Endothelial cell of umbilical vein (primary cell): ENCODE measurements around the gene DBP. TPM values are rescaled to one million over a fixed set of nuclear protein-coding genes. Genes with fewer than 3 reads are reported as not detected.
A peak's percentile ranks its signal among the peaks of the same experiment; 100 is the strongest.

Experiments
- BruUV-seq: library from RNA; stranded (reverse); fragments of 400-500 nt; replicated peaks from 2 replicates; lab custom pipeline; 2021; lab: Mats Ljungman, UMichigan
- CTCF ChIA-PET: fragments of 300-600, 350-600 bp; sonication (Branson Sonifier 250); formaldehyde crosslinking; loops from one replicate; lab custom pipeline; 2021; ENCODE audit warnings: antibody characterized with exemption, inconsistent platforms; lab: Charles Lee
- POLR2A ChIA-PET: fragments of 300-600, 350-600 bp; sonication (Branson Sonifier 250); formaldehyde crosslinking; loops from one replicate; lab custom pipeline; 2021; ENCODE audit warnings: antibody characterized with exemption, inconsistent platforms; lab: Charles Lee
- DNase-seq: peaks from one replicate; pipeline ENCODE4 v3.0.0-alpha.2; 2011; ENCODE audit warnings: low read depth, low spot score
- FAIRE-seq: peaks from 2 replicates; lab custom pipeline; 2011; peaks lifted over from hg19 to GRCh38; lab: Jason Lieb, UNC
- H2AFZ ChIP-seq: 2 replicates; pipeline ENCODE4 v1.6.0; 2012; ENCODE audit warnings: low read depth, low read length, control low read depth, inconsistent platforms
- H3K27ac ChIP-seq: 2 replicates; pipeline ENCODE4 v1.5.1; 2011; ENCODE audit warnings: low read depth, mild to moderate bottlenecking, control low read depth, low read length, moderate library complexity; ENCODE audit not compliant: insufficient read depth
- H3K27me3 ChIP-seq, 2 experiments: 2 replicates each; pipeline versions ENCODE4 v1.6.0 to v1.6.1; 2011; ENCODE audit warnings: low read length in 2 of 2, mixed read lengths in 1 of 2; ENCODE audit not compliant: control insufficient read depth in 2 of 2, insufficient read depth in 2 of 2
- H3K36me3 ChIP-seq, 2 experiments: 2 replicates in 1 of 2; 3 replicates in 1 of 2; pipeline ENCODE4 v1.5.1; 2011; ENCODE audit warnings: low read length in 2 of 2, mild to moderate bottlenecking in 1 of 2, moderate library complexity in 1 of 2; ENCODE audit not compliant: control insufficient read depth in 2 of 2, insufficient read depth in 2 of 2; ENCODE audit errors: extremely low read depth in 1 of 2
- H3K4me1 ChIP-seq: 3 replicates; pipeline ENCODE4 v1.5.1; 2011; ENCODE audit warnings: mild to moderate bottlenecking, low read length; ENCODE audit not compliant: control insufficient read depth, insufficient read depth; ENCODE audit errors: extremely low read depth
- H3K4me2 ChIP-seq: 2 replicates; pipeline ENCODE4 v1.6.1; 2011; ENCODE audit warnings: low read length, control low read depth, mixed read lengths; ENCODE audit not compliant: insufficient read depth
- H3K4me3 ChIP-seq, 3 experiments: fragments of 200-600 bp in 1 of 3; sonication (generic), shearing (Covaris generic) in 1 of 3; replicated peaks in 1 of 3; 2 replicates each; pipeline ENCODE4 v1.5.1; 2011 to 2016; ENCODE audit warnings: control low read depth in 3 of 3, low read length in 3 of 3, mild to moderate bottlenecking in 2 of 3, inconsistent platforms in 1 of 3, low read depth in 1 of 3, moderate library complexity in 1 of 3; ENCODE audit not compliant: insufficient read depth in 1 of 3
- H3K79me2 ChIP-seq: 2 replicates; pipeline ENCODE4 v1.6.0; 2012; ENCODE audit warnings: low read length, inconsistent platforms; ENCODE audit not compliant: control insufficient read depth, insufficient read depth
- H3K9ac ChIP-seq: replicated peaks from 2 replicates; pipeline ENCODE3; 2011; ENCODE audit warnings: low read length, control low read depth; ENCODE audit not compliant: insufficient read depth; ENCODE audit errors: extremely low read depth
- H3K9me1 ChIP-seq: replicated peaks from 3 replicates; pipeline ENCODE4 v1.6.0; 2011; ENCODE audit warnings: mild to moderate bottlenecking, low read length; ENCODE audit not compliant: control insufficient read depth, insufficient read depth; ENCODE audit errors: extremely low read depth
- H3K9me3 ChIP-seq: replicated peaks from 2 replicates; pipeline ENCODE4 v1.5.1; 2012; ENCODE audit warnings: low read length, inconsistent platforms; ENCODE audit not compliant: control insufficient read depth, insufficient read depth
- H4K20me1 ChIP-seq: replicated peaks from 2 replicates; pipeline ENCODE3; 2011; ENCODE audit warnings: mild to moderate bottlenecking, low read length; ENCODE audit not compliant: control insufficient read depth, insufficient read depth; ENCODE audit errors: extremely low read depth
- EZH2 ChIP-seq: IDR thresholded peaks from 2 replicates; pipeline ENCODE4 v1.6.1; 2012; ENCODE audit warnings: borderline replicate concordance, low read depth, mild to moderate bottlenecking, moderate library complexity, low read length, inconsistent platforms; ENCODE audit not compliant: severe bottlenecking
- GATA2 ChIP-seq: IDR thresholded peaks from 2 replicates; pipeline ENCODE4 v1.7.0; 2011; ENCODE audit warnings: low read depth, mild to moderate bottlenecking, moderate library complexity, mixed read lengths, low read length; ENCODE audit not compliant: insufficient read length, insufficient read depth
- JUN ChIP-seq: IDR thresholded peaks from 2 replicates; pipeline ENCODE4 v1.6.1; 2011; ENCODE audit warnings: borderline replicate concordance, low read depth; ENCODE audit not compliant: insufficient read length, insufficient read depth
- MYC ChIP-seq: IDR thresholded peaks from one replicate; pipeline ENCODE4 v1.6.1; 2011; ENCODE audit warnings: mild to moderate bottlenecking, low read depth, low read length
- POLR2A ChIP-seq: IDR thresholded peaks from 2 replicates; pipeline ENCODE4 v1.6.1; 2012; ENCODE audit warnings: low read depth, mild to moderate bottlenecking, control low read depth, low read length
- POLR2AphosphoS5 ChIP-seq: IDR thresholded peaks from 2 replicates; pipeline ENCODE4 v1.6.1; 2012; ENCODE audit warnings: low read depth, mild to moderate bottlenecking, control low read depth, low read length, moderate library complexity; ENCODE audit not compliant: insufficient read depth
- dilution Hi-C: fragments of 300-500 bp; cut with MboI; formaldehyde crosslinking; loops from one replicate; pipeline ENCODE4 v1.15.0; 2019; ENCODE audit warnings: low sequenced_read_pairs; ENCODE audit not compliant: extremely low pct_ligation_motif_present
- intact Hi-C: fragments of 100-400 bp; cut with micrococcal nuclease; formaldehyde crosslinking; loops from one replicate; pipeline ENCODE4 v1.10.0; 2022
- polyA plus RNA-seq, 4 experiments: library from polyadenylated mRNA; depleted of rRNA in 3 of 4; stranded (reverse) in 3 of 4; unstranded in 1 of 4; fragments of >200 nt; gene quantifications; 2 replicates each; pipeline versions ENCODE4 v1.2.1 to v1.2.3, GENCODE V29; 2011 to 2012; ENCODE audit warnings: missing spikeins in 1 of 4
- total RNA-seq: library from RNA; stranded (reverse); gene quantifications from 2 replicates; pipeline ENCODE4 v1.2.3, GENCODE V29; 2021
- TF ChIP-seq, protein P1 (sequence below): IDR thresholded peaks from 2 replicates; pipeline ENCODE4 v1.6.1; 2011; ENCODE audit not compliant: insufficient read depth, insufficient read length
- TF ChIP-seq, protein P2 (sequence below), 2 donors: IDR thresholded peaks; 1 replicate in 1 of 2; 2 replicates in 1 of 2; pipeline ENCODE4 v1.5.1; 2011; ENCODE audit warnings: low read length in 2 of 2, mild to moderate bottlenecking in 2 of 2, moderate library complexity in 2 of 2, control low read depth in 1 of 2, inconsistent platforms in 1 of 2, low read depth in 1 of 2; ENCODE audit not compliant: insufficient read depth in 1 of 2; ENCODE audit errors: extremely low read depth in 1 of 2

Gene DBP
- total and polyA plus RNA-seq, 2 donors (not counting 3 experiments of a cell fraction or from before 2014, with no cell fraction given) = 1.5 to 1.8 TPM

DNA sequence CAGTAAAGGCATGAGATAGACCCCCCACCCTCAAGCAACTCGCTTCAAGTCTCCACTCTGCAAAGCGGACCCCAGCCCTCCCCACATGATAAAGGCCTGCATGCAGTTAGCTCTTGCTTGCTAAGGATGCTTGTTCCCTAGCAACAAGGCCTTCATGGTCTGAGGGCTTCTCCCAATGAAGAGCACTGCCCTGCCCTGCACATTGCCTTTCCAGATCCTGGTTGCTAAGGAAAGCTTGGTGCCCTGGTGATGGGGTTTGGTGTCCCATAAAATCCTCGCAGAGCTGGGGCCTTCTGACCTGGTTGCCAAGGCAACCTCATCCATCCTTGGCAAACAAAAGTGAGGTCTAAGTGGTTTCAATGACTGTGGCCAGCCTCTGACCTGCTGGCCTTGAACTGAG lies 6.0 kb downstream of the DBP start:
- CTCF ChIA-PET = interaction anchor here (0.9 to 2.3 kb wide), 9 partner anchors 10 to 126 kb away, joined by 3 to 12 read pairs (median 8); partner anchors contain the start of genes CA11, RPL18 and SPHK2
- Histone ChIP-seq H3K9me3 (no peaks in the 10 kb centered on the region), H3K27me3 (peaks cover 3% of the 10 kb centered on the region in 2 experiments), H2AFZ (no peak overlapping the region), H3K36me3 (peaks cover 0 to 2% of the 10 kb centered on the region in 2 experiments), H4K20me1 (no peaks in the 10 kb centered on the region), H3K9ac (no peak overlapping the region), H3K4me3 (no peak overlapping the region), H3K4me2 (peak overlapping the region; percentile 60), H3K27ac (no peak overlapping the region), H3K9me1 (no peaks in the 10 kb centered on the region), H3K4me1 (peaks cover 29% of the 10 kb centered on the region), H3K79me2 (no peaks in the 10 kb centered on the region)
- intact Hi-C loops (loop anchor here (10.0 kb wide), 1 partner anchor 364 kb away; the partner anchor contains the start of genes GYS1 and RUVBL2), dilution Hi-C loops (no loop called here)
- DNase-seq (no peak), FAIRE-seq (no peak)
- POLR2A ChIA-PET = interaction anchor here (0.6 to 0.7 kb wide), 3 partner anchors 12 to 322 kb away, joined by 3 to 5 read pairs (median 4); partner anchors contain the start of genes RPL18 and SPHK2
- no TSS peak for BruUV-seq
- no peak for TF ChIP-seq POLR2AphosphoS5
- TF ChIP-seq, protein P1, sequence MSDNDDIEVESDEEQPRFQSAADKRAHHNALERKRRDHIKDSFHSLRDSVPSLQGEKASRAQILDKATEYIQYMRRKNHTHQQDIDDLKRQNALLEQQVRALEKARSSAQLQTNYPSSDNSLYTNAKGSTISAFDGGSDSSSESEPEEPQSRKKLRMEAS = no peak

DNA sequence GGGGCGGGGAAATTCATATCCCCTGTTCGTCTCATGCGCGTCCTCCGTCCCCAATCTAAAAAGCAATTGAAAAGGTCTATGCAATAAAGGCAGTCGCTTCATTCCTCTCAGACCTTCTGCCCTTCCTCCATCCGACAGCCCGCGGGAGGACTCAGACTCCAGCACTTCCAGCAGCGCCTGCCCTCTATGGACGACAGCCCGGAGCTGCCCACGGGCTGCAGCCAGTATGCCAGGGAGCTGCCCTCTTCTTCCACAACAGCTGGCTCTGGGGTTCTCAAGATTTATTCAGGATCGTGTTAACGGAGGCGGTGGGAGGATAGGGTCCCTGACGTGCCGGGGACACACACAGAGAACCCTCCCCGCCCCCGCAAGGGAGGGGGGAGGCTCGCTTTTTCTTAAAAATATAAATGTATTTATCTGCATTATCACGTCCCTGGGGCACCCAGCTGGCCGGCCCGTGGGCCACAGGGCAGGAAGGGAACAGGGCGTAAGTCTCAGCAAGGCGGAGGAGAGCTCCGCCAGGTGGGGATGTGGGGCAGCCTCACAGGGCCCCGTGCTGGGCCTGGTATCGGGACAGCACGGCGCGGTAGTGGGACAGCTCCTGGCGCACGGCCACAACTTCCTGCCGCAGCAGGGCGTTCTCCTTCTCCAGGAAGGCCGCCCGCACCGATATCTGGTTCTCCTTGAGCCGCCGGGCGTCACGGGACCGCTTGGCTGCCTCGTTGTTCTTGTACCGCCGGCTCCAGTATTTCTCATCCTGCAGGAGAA lies 6.7 kb downstream of the DBP start:
- Histone ChIP-seq H3K4me3 (peak overlapping the region; percentile 6 to 19 (median 17)), H3K27me3 (no peaks in the 10 kb centered on the region), H3K4me2 (peak overlapping the region; percentile 60), H3K9ac (peak overlapping the region; percentile 48), H2AFZ (peak overlapping the region; percentile 33), H3K4me1 (peaks cover 25% of the 10 kb centered on the region), H4K20me1 (no peaks in the 10 kb centered on the region), H3K36me3 (peaks cover 0 to 2% of the 10 kb centered on the region in 2 experiments), H3K9me1 (no peaks in the 10 kb centered on the region), H3K79me2 (no peaks in the 10 kb centered on the region), H3K27ac (peak overlapping the region; percentile 13), H3K9me3 (no peaks in the 10 kb centered on the region)
- TF ChIP-seq MYC (no peak), POLR2A (peak; percentile 53), GATA2 (no peak), EZH2 (no peak), POLR2AphosphoS5 (peak; percentile 61), JUN (no peak)
- TF ChIP-seq, protein P1 = no peak
- TF ChIP-seq, protein P2, sequence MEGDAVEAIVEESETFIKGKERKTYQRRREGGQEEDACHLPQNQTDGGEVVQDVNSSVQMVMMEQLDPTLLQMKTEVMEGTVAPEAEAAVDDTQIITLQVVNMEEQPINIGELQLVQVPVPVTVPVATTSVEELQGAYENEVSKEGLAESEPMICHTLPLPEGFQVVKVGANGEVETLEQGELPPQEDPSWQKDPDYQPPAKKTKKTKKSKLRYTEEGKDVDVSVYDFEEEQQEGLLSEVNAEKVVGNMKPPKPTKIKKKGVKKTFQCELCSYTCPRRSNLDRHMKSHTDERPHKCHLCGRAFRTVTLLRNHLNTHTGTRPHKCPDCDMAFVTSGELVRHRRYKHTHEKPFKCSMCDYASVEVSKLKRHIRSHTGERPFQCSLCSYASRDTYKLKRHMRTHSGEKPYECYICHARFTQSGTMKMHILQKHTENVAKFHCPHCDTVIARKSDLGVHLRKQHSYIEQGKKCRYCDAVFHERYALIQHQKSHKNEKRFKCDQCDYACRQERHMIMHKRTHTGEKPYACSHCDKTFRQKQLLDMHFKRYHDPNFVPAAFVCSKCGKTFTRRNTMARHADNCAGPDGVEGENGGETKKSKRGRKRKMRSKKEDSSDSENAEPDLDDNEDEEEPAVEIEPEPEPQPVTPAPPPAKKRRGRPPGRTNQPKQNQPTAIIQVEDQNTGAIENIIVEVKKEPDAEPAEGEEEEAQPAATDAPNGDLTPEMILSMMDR (IDR thresholded peaks at IDR 0.05; ENCODE audit: extremely low read depth in 1 of 2, insufficient read depth in 1 of 2, low read depth in 1 of 2, low read length in 2 of 2) = peak in 1 of 2 donors; percentile 33
- ChIA-PET POLR2A (interaction anchor here (1.0 to 2.0 kb wide), 3 partner anchors 9 to 17 kb away, joined by 3 to 10 read pairs (median 3); partner anchors contain the start of genes RPL18 and SPHK2), CTCF (interaction anchor here (0.7 to 2.3 kb wide), 16 partner anchors 9 to 340 kb away, joined by 3 to 12 read pairs (median 3); partner anchors contain the start of genes CA11, RPL18 and SPHK2)
- DNase-seq (peak; percentile 70), FAIRE-seq (peak; percentile 58)
- dilution Hi-C loops = no loop called here
- intact Hi-C loops = loop anchor here (10.0 kb wide), 1 partner anchor 364 kb away; the partner anchor contains the start of genes GYS1 and RUVBL2
- BruUV-seq = no TSS peak
